IPS-18c (cell line): ENCODE results near the gene TTLL13.
"Not testable (repeated sequence)": the region's sequence is repeated elsewhere in the genome, so short reads cannot be mapped to it uniquely, and the experiment has no call there.

Experiments used
- H3K4me3 ChIP-seq: 2 replicates; pipeline ENCODE4 v1.7.0; 2013; ENCODE audit warnings: low read depth, mild to moderate bottlenecking, low read length, moderate library complexity; ENCODE audit not compliant: insufficient read depth
- H3K9me3 ChIP-seq: one replicate; pipeline ENCODE4 v1.6.1; 2013; ENCODE audit warnings: mild to moderate bottlenecking, low read length, moderate library complexity; ENCODE audit not compliant: control insufficient read depth, insufficient read depth

The TTLL13 gene

DNA sequence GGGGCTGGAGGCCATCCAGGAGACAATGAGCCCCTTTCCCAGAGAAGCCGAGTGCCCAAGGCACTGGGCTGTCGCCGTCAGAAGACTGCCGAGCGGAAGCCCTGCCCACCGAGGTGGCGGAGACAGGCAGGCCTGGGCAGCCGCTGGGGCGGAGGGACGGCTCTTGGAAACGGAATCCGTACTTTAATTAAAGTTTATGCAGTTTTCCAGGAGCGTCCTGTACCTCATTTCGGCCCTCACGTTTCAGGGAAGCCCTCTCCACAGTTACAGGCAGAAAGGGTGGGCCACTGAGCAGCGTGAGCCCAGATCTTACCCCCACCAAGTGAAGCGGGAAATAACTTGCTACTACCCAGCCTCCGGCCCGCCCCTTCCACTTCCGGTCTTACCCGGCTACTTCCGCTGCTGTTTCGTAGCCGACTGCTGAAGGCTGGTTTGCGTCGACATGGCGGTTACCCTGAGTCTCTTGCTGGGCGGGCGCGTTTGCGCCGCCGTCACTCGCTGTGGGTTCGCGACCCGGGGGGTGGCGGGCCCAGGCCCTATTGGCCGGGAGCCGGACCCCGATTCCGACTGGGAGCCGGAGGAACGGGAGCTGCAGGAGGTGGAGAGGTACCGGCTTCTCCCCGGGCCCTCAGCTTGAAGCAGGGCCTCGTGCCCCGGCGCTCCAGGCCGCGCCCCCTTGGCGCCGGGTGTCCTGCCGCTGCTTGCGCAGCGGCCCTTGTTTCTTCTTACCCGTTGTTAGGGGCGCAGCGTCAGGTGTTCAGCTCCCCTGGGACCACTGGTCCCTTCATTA is 16.1 kb downstream of the TTLL13 start, which contains the start of gene NGRN:
NGRN (plus strand) TSS at position 402 of the 790 bp plus-strand sequence; CDS start at position 443, 41 bp downstream.
- Histone ChIP-seq H3K9me3 (no peaks in the 10 kb centered on the region), H3K4me3 (peak within 1 kb of the TSS; percentile 97)

DNA sequence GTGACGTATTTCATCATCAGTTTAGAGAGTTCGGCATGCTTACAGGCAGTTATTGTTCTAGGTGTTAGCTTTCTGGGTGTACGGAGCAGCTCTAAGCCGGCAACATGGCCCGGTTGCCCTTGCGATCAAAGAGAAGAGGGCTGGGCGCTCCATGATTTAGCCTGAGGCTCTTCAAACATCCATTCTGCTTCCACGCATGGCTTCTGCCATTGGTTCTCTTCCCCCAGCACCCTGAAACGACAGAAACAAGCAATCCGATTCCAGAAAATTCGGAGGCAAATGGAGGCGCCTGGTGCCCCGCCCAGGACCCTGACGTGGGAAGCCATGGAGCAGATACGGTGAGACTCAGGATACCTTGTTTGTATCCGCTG is 16.7 kb downstream of the TTLL13 start:
- H3K4me3 ChIP-seq = peak overlapping the region; percentile 97
- H3K9me3 ChIP-seq = peaks cover under 1% of the 10 kb centered on the region

DNA sequence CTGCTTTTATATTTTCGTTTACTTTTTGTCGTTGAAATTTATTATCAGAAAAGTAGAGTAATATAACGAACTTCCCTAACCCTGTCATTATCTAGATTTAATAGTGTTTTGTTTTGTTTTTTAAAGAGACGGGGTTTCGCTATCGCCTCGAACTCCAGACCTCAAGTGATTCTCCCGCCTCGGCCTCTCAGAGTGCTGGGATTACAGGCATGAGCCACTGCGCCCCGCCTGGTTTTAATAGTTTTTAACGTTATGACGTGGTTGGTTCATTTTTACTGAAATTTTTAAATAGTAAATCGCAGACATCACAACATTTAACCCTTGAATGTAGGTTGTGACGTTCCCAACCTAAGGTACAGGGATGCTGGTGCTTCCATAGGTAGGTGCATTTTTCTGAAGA is 17.1 kb downstream of the TTLL13 start:
- H3K4me3 ChIP-seq = peak overlapping the region; percentile 97
- H3K9me3 ChIP-seq = peaks cover 3% of the 10 kb centered on the region

DNA sequence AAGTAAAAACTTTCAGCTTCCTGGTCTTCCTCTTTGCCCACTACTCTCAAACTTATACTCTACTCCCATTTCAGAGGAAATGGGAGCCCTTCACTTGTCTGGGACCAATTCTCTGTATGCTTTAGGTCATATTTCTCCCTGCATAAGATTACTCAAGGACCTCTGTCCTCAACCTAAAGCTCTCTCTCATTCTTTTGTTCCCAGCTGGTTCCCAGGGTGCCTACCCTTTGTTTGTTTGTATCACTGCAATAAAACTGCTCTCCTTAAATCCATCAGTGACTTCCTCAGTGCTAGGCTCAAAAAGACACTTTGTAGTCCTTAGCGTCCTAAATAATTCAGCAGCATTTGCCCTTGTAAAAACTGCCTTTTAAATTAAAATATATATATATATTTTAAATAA is 19.1 kb downstream of the TTLL13 start:
- peaks cover 3% of the 10 kb centered on the region for H3K9me3 ChIP-seq
- H3K4me3 ChIP-seq = peak overlapping the region; percentile 11; the same call in 1 of the 2 replicates

DNA sequence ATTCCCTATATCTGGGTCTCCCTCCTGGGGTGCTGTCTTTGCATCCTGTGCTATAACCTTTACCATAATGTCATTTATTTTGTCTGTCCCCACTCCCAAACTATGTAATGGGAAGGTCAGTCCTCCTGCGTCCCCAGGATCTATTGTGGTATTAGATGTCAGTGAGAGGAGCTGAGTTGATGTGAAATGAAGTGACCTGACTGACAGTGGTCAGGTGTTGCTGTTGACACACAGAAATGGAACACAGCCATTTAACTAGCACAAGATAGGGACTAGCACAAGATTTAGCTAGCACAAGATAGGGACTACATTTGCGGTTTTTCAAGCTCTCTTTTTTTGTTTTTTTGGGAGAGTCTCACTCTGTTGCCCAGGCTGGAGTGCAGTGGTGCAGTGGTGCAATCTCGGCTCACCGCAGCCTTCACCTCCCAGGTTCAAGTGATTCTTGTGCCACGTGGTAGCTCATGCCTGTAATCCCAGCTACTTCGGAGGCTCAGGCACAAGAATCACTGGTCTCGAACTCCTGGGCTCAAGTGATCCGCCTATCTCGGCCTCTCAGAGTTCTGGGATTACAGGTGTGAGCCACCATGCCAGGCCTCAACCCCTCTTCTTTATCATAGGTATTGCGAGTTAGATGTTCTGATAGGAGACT is 21.3 kb downstream of the TTLL13 start:
- Histone ChIP-seq H3K9me3 (peaks cover 3% of the 10 kb centered on the region), H3K4me3 (no peak overlapping the region)

DNA sequence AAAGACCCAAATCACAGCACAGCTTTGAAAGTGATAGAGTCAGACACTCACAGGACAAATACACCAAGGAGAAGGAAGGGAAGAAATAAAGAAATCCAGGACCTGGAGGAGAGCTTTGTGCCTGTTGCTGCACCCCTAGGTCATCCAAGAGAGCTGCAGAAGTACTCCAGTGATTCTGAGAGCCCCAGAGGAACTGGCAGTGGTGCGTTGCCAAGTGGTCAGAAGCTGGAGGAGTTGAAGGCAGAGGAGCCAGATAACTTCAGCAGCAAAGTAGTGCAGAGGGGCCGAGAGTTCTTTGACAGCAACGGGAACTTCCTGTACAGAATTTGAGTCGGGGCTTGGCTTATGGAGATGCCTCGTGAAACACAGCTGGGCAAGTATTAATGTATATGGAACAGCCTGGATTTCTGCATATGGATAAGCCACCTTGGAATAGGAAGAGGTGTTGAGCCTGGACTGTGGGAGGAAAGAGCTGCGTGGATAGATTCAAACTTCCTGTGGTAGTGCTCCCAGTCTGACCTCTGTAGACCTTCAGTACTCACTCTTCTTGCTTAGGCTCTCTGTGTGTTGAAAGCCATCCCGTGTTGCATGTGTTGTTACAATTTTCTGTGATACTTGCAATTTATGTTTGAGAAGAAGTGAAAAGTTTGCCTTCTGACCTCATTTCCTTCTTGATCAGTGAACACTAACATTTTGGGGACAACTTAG is 22.3 kb downstream of the TTLL13 start:
- peaks cover 3% of the 10 kb centered on the region for H3K9me3 ChIP-seq

DNA sequence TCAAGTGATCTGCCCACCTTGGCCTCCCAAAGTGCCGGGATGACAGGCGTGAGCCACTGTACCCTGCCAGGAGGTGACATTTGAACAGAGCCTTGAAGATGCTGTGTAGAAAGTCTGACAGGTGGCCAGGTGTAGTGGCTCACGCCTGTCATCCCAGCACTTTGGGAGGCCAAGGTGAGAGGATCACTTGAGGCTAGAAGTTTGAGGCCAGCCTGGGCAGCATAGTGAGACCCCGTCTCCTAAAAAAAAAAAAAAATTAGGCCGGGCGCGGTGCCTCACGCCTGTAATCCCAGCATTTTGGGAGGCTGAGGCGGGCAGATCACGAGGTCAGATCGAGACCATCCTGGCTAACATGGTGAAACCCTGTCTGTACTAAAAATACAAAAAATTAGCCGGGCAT is 29.1 kb downstream of the TTLL13 start:
- H3K4me3 ChIP-seq = not testable (repeated sequence)

More for the DNA sequence above, 22.3 kb downstream of the TTLL13 start:
- H3K4me3 ChIP-seq = no peak overlapping the region

DNA sequence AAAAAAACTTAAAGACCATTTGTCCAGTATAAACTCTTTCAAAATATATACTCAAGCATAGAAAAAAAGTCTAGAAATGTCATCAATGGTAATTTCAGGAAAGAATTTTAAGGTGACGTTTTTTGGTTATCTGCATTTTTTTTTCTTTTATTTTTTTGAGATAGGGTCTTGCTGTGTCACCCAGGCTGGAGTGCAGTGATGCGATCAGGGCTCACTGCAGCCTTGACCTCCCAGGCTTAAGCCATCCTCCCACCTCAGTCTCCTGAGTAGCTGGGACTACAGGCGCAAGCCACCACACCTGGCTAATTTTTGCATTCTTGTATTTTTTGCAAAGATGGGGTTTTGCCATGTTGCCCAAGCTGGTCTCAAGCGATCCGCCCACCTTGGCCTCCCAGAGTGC is 31.4 kb downstream of the TTLL13 start:
- H3K4me3 ChIP-seq, H3K9me3 ChIP-seq: not testable (repeated sequence)

More for the DNA sequence above, 29.1 kb downstream of the TTLL13 start:
- H3K9me3 ChIP-seq = not testable (repeated sequence)

DNA sequence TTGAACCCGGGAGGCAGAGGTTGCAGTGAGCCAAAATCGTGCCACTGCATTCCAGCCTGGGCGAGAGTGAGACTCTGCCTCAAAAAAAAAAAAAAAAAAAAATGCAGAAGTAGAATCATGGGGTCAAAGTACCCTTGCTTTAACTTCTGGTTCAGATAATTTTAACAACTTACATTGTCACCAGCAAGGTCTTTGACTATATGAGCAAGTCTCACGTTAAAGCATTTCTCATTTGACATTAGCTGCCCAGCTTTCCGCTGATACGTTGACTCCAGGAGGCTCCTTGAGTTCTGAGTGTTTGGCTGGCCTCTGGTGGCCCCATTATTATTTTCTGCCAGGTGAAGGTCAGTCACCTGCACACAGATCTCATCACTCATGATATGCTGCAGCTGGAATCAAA is 32.3 kb downstream of the TTLL13 start:
- not testable (repeated sequence) for H3K4me3 ChIP-seq

DNA sequence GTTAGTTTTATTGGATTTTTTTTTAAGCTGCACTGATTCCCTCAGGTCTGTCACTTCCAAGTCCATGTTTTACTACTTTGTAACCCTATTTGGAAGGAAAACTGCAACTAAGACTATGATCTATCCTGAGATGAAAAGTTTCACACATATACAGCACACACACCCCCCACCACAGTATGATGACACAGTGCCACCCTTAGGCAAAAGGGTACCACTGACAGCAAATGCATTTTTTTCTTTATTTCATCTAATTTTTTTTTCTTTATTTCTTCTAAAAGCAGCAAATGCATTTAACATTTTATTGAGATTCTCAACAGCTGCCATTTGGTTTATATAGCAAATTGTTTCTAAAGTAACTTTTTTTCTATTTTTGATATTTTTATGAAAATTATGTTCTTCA is 37.3 kb downstream of the TTLL13 start:
- no peaks in the 10 kb centered on the region for H3K9me3 ChIP-seq

More for the DNA sequence above, 32.3 kb downstream of the TTLL13 start:
- H3K9me3 ChIP-seq = not testable (repeated sequence)

DNA sequence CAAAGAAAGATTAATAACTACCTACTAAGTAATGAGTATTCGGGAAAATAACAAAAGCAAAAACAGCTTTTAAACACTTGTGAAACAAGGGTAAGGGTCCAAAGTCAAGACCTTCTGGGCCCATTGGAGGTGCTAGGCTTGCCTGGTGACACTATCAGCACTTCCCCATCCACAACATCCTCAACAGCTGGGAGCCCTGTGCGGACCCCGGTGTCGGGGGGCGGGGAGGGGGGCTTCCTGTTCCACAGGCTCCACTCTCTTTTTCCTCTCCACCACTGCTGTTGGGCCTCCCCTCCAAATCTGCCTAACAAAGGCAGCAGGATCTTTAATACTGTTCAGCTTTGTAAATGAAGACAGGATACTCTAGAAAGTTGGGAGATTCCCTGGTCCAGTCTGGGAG is 37.7 kb downstream of the TTLL13 start:
- H3K4me3 ChIP-seq = no peak overlapping the region
- H3K9me3 ChIP-seq = no peaks in the 10 kb centered on the region

More for the DNA sequence above, 37.3 kb downstream of the TTLL13 start:
- H3K4me3 ChIP-seq = no peak overlapping the region

DNA sequence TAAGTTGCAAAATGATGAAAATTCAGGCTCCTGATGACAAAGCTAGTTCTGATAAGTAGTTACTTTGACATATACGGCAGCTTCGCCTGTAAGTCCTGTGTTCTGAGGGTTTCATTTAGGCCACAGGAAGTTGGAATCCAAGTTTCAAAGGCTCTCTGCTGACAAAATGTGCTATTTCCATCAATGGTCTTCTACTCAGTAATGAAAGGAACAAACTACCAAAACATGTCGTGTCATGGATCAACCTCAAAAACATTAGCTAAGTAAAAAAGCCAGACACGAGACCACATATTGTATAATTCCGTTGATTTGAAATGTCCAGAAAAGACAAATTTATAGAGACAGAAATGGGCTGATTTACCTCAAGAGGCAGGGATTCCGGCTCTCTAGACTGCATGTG is 38.6 kb downstream of the TTLL13 start:
- H3K4me3 ChIP-seq = no peak overlapping the region

DNA sequence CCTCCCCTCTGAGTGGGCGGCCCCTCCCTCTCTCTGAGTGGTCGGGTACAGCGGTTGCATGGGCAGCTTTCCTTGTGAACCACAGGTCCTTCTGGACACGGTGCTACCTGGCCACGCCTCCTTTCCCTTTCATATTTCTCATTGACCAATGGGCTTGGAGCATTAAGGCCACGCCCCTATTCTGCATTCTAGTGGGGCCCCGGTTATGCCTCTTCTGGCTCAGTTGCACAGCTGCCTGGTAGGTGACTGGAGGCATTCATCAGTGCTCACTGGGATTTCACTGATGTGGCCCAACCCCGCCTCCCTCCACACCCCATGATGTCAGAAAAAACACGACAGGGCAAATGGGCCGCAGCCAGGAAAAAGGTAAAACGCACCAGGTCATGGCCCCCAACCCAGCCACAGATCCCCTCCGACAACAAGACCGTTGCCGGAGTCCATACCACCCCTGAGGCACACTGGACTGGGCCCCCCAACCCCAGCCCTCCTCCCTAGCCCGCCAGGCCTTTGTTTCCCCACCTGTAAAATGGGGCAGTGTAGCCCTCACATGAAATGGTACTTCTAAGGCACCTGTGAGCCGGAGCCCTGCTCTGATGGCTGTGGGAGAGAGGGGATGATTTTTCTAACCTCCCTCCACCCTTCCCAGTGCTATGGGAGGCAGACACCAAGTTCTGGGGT is 42.5 kb downstream of the TTLL13 start:
- H3K4me3 ChIP-seq = no peak overlapping the region
- no peaks in the 10 kb centered on the region for H3K9me3 ChIP-seq

More for the DNA sequence above, 38.6 kb downstream of the TTLL13 start:
- no peaks in the 10 kb centered on the region for H3K9me3 ChIP-seq

DNA sequence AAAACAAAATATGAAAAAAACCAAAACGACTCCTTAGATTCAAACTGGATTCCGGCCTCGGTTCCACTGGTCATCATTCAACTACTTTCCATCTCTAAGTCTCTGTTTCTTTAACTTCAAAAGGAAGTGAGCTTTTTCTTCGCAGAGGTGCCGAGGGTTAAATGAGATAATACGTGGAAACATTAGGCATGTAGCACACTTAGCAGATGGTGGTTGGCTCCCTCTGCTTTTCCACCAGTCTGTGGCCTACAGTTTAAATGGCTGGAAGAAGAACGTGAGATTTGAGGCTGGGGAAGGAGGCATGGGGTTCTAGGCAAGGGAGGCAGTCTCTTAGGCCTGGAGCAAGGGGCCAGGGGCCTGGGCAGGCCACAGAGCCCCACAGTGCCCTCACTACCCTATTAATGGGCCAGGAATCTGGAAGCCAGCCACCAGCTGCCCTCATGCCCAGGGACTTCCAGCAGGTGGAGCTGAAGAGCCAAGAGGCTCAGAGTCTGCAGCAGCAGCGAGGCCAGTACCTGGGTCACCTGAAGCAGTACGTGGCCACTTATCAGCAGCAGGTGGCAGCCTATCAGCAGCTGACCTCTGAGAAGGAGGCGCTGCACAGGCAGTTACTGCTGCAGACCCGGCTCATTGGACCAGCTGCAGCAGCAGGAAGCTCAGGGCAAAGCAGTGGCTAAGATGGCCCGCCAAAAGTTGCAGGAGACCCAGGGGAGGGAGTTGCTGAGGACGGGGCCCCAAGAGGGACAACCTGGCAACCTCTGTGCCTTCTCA is 43.9 kb downstream of the TTLL13 start:
- not testable (repeated sequence) for H3K9me3 ChIP-seq, H3K4me3 ChIP-seq

DNA sequence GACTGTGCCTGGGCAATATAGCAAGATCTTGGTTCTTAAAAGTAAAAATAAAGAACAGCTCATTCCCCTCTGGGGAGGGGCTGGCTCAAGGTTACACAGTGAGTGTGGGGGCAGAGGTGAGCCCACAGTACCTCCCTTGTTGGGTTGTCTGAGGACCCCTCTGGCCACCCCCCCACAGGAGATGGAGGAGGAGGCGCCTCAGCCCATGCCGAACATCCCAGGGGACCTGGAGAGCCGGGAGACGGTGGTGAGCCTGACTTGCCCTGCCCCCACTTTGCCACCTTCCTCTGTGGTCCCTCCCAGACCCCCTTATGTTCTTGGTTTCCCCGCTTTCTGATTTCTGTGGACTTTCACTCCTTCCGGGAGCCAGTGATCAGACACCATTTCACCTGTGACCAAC is 44.8 kb downstream of the TTLL13 start:
- Histone ChIP-seq H3K4me3 (no peak overlapping the region), H3K9me3 (no peaks in the 10 kb centered on the region)

DNA sequence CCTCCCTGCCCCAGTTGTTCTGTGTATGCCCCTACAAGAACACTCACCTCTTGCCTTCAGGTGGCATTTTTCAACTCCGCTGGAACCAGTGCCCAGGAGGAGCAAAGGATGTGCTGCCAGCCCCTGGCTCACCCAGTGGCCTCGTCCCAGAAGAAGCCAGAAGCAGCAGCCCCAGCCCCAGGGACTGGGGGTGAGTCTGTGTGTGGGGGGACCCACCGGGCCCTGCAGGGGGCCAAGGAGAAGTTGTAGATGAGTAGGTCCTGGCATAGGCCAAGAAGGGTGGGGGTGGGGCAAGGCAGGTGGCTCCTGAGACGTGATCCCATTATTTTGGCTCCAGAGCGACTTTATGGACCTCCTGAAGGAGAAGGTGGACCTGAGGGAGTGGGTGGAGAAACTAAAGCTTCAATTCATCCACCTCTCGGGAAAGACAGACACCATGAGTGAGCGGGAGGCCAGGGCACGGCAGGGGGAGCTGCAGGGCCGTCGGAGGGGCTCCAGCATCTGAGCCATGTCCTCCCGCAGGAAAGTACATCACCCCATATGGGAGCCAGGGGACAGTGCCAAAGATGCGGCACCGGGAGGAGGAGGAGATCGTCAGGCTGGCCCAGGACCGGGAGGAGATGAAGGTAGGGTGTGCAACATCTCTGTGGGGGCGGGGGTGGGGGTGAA is 45.4 kb downstream of the TTLL13 start:
- Histone ChIP-seq H3K9me3 (no peaks in the 10 kb centered on the region), H3K4me3 (no peak overlapping the region)
